ENCODE data around the gene SELENOK. TPM values are rescaled to one million over a fixed set of nuclear protein-coding genes. Genes with fewer than 3 reads are reported as not detected.
A peak's percentile ranks its signal among the peaks of the same experiment; 100 is the strongest.

Gene SELENOK
- total RNA-seq (10 to 100 TPM; 32.8 to 91.8 (median 44.4) TPM), total RNA-seq (27.2 to 215 (median 68.6) reads per million in 29 experiments)
- total RNA-seq (2013) = 67.4 TPM

DNA sequence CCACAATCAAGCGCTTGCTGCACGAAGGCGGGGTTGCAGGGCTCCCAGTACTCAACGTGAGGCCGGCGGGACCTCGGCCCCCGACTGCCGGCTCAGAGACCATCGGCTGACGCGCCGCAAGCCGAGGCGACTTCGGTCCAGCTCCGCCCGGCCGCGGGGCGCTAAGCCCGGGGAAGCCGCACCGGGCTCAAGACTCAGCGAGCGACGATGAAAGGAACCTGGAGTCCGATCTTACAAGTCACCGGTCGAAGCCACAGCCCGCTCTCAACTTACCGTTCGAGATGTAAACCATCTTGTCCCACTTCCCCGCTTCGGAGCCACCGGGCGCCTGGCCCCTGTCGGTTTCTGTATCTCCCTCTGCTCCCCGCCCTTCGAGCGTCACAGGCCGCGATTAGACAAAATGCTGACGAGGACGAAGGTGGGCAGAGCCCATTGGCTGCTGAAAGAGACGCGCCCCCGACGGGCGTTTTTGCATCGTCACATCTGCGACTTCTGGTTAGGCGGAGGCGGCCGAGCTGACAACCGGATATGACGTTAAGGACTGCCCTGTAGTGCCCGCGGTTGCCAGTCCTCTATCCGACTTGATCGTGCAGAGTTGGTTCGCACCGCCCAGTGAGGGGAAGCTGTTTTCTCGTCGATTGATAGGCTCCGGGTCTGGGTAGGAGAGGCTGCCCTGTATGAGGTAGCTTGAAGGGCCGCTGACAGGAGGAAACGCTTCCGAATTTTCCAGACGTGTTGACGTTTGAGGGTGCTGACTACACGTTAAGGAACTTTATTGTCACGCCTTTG is at the start of gene SELENOK:
TSS of gene SELENOK (minus strand) at position 363 of the 789 bp plus-strand sequence.
- under 1% methylated on average over 72 of the region's 73 CpGs for WGBS (ENCODE audit: insufficient coverage)

DNA sequence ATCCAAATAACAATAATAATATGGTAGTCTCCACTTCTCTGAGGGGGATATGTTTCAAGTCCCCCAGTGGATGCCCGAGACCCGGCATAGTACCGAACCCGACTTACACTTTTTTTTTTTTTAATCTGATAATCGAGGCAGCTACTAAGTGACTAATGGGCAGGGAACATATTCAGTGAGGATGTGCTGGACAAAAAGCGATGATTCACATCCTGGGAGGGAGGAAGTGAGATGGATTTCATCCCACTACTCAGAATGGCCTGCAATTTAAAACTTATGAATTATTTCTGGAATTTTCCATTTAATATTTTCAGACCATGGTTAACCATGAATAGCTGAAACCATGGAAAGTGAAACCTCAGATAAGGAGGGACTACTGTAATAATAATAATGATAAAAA is 49.5 kb upstream of the SELENOK start:
- ChIA-PET CTCF (no interaction called here), POLR2A (no interaction called here)
- no peak overlapping the region for H3K4me3 ChIP-seq (ENCODE audit: control insufficient read depth in 1 of 2, extremely low read depth in 1 of 2, low read length in 1 of 2)
- no peak overlapping the region for H3K4me3 Mint-ChIP-seq
- H3K36me3 Mint-ChIP-seq = no peaks in the 10 kb centered on the region
- H3K27me3 ChIP-seq (replicated peaks in 1 of 2; ENCODE audit: control insufficient read depth in 2 of 2, extremely low read depth in 1 of 2, insufficient read depth in 2 of 2, low read length in 1 of 2) = peaks cover 2 to 4% of the 10 kb centered on the region in 2 experiments
- no peaks in the 10 kb centered on the region for H3K36me3 ChIP-seq (ENCODE audit: control insufficient read depth in 2 of 2, extremely low read depth in 1 of 2, insufficient read depth in 1 of 2, low read length in 1 of 2)
- no peak overlapping the region for H3K27ac ChIP-seq (ENCODE audit: low read length)
- H3K9me3 ChIP-seq = no peaks in the 10 kb centered on the region
- H3K27ac Mint-ChIP-seq = no peak overlapping the region
- no peak for ATAC-seq (replicated peaks in 1 of 4)
- WGBS (ENCODE audit: insufficient coverage) = no CpG with 5 or more reads among the region's 6 CpGs
- no peaks in the 10 kb centered on the region for H3K4me1 ChIP-seq (ENCODE audit: control insufficient read depth in 1 of 2, extremely low read depth in 1 of 2, insufficient read depth in 2 of 2, low read length in 2 of 2)
- peaks cover 31 to 47% of the 10 kb centered on the region in 2 donors for H3K27me3 Mint-ChIP-seq
- DNase-seq = no peak
- H3K4me1 Mint-ChIP-seq = no peaks in the 10 kb centered on the region
- H3K9me3 Mint-ChIP-seq = peaks cover 4 to 10% (median 7%) of the 10 kb centered on the region in 3 donors

More for the DNA sequence above, at the start of gene SELENOK:
- ATAC-seq (replicated peaks in 1 of 4) (peak; percentile 93 to 98 (median 97)), DNase-seq (peak; percentile 86 to 99 (median 97))
- peaks cover 7 to 10% of the 10 kb centered on the region in 2 donors for H3K27me3 Mint-ChIP-seq
- peaks cover 52 to 64% (median 54%) of the 10 kb centered on the region in 3 donors for H3K4me1 Mint-ChIP-seq
- H3K9me3 Mint-ChIP-seq = peaks cover 0 to 7% (median 4%) of the 10 kb centered on the region in 3 donors
- H3K4me3 Mint-ChIP-seq = peak within 1 kb of the TSS; percentile 89 to 96 (median 96)
- ChIA-PET POLR2A (interaction anchor here in 1 of 2 donors (0.6 to 2.0 kb wide), 3 partner anchors 10 to 12 kb away, joined by 3 to 7 read pairs (median 5); no protein-coding TSS in a partner anchor), CTCF (interaction anchor here in 1 of 2 donors (0.6 to 2.6 kb wide), 2 partner anchors 11 to 76 kb away, joined by 3 to 14 read pairs; partner anchors contain the start of gene ACTR8)
- peaks cover 20 to 34% of the 10 kb centered on the region in 2 experiments for H3K4me1 ChIP-seq (ENCODE audit: control insufficient read depth in 1 of 2, extremely low read depth in 1 of 2, insufficient read depth in 2 of 2, low read length in 2 of 2)
- peak within 1 kb of the TSS; percentile 88 to 97 for H3K4me3 ChIP-seq (ENCODE audit: control insufficient read depth in 1 of 2, extremely low read depth in 1 of 2, low read length in 1 of 2)
- peaks cover 24% of the 10 kb centered on the region for H3K36me3 Mint-ChIP-seq
- H3K27ac Mint-ChIP-seq = peak within 1 kb of the TSS; percentile 97 to 99
- peak within 1 kb of the TSS; percentile 94 for H3K27ac ChIP-seq (ENCODE audit: low read length)
- peaks cover 0 to 2% of the 10 kb centered on the region in 2 donors for H3K36me3 ChIP-seq (ENCODE audit: control insufficient read depth in 2 of 2, extremely low read depth in 1 of 2, insufficient read depth in 1 of 2, low read length in 1 of 2)
- H3K9me3 ChIP-seq = no peaks in the 10 kb centered on the region
- H3K27me3 ChIP-seq (replicated peaks in 1 of 2; ENCODE audit: control insufficient read depth in 2 of 2, extremely low read depth in 1 of 2, insufficient read depth in 2 of 2, low read length in 1 of 2) = no peaks in the 10 kb centered on the region

- Mint-ChIP-seq H3K9me3 (peaks cover under 1 to 5% (median 2%) of the 10 kb centered on the region in 3 donors), H3K27ac (no peak overlapping the region), H3K36me3 (no peaks in the 10 kb centered on the region), H3K4me1 (no peaks in the 10 kb centered on the region), H3K27me3 (peaks cover 35 to 45% of the 10 kb centered on the region in 2 donors), H3K4me3 (no peak overlapping the region)
- no peak for DNase-seq
- Histone ChIP-seq H3K36me3 (ENCODE audit: control insufficient read depth in 2 of 2, extremely low read depth in 1 of 2, insufficient read depth in 1 of 2, low read length in 1 of 2) (no peaks in the 10 kb centered on the region), H3K27ac (ENCODE audit: low read length) (no peak overlapping the region), H3K4me3 (ENCODE audit: control insufficient read depth in 1 of 2, extremely low read depth in 1 of 2, low read length in 1 of 2) (no peak overlapping the region), H3K9me3 (no peaks in the 10 kb centered on the region), H3K4me1 (ENCODE audit: control insufficient read depth in 1 of 2, extremely low read depth in 1 of 2, insufficient read depth in 2 of 2, low read length in 2 of 2) (no peaks in the 10 kb centered on the region), H3K27me3 (replicated peaks in 1 of 2; ENCODE audit: control insufficient read depth in 2 of 2, extremely low read depth in 1 of 2, insufficient read depth in 2 of 2, low read length in 1 of 2) (peaks cover 2 to 4% of the 10 kb centered on the region in 2 experiments)
- 75% methylated on average over 1 of the region's 1 CpG for WGBS (ENCODE audit: insufficient coverage)
- no peak for ATAC-seq (replicated peaks in 1 of 4)
- POLR2A ChIA-PET = no interaction called here
- CTCF ChIA-PET = no interaction called here
Observed at GRCh38 chr3:53940623-53941022, 49.0 kb upstream of the SELENOK start.

DNA sequence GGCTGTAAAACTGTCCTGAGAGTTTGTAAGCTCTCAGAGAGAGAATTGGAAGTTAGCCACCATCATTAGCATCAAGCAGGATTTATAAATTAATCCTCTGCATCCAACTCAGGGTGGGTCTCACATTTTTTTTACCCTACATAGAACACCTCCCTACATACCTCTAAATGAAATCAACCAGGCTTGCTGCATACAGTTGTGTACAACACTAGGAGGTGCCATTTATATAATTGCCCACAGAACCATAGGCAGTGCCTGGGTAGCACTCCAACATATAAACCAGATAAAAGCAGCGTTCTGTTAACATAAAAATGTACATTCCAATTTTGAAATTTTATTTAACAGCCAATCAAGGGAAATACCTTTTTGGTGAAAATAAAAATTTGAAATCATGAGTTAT is 48.2 kb upstream of the SELENOK start:
- no peak overlapping the region for H3K4me3 ChIP-seq (ENCODE audit: control insufficient read depth in 1 of 2, extremely low read depth in 1 of 2, low read length in 1 of 2)
- Mint-ChIP-seq H3K27ac (no peak overlapping the region), H3K9me3 (peaks cover 5% of the 10 kb centered on the region in 3 donors), H3K4me1 (no peaks in the 10 kb centered on the region), H3K4me3 (no peak overlapping the region), H3K27me3 (peaks cover 43 to 49% of the 10 kb centered on the region in 2 donors), H3K36me3 (no peaks in the 10 kb centered on the region)
- H3K9me3 ChIP-seq = no peaks in the 10 kb centered on the region
- no peak for DNase-seq
- H3K27ac ChIP-seq (ENCODE audit: low read length) = no peak overlapping the region
- CTCF ChIA-PET = no interaction called here
- WGBS (ENCODE audit: insufficient coverage) = no CpG with 5 or more reads among the region's 1 CpG
- no peaks in the 10 kb centered on the region for H3K4me1 ChIP-seq (ENCODE audit: control insufficient read depth in 1 of 2, extremely low read depth in 1 of 2, insufficient read depth in 2 of 2, low read length in 2 of 2)
- ATAC-seq (replicated peaks in 1 of 4) = no peak
- POLR2A ChIA-PET = no interaction called here
- H3K27me3 ChIP-seq (replicated peaks in 1 of 2; ENCODE audit: control insufficient read depth in 2 of 2, extremely low read depth in 1 of 2, insufficient read depth in 2 of 2, low read length in 1 of 2) = peaks cover 2 to 4% of the 10 kb centered on the region in 2 experiments
- H3K36me3 ChIP-seq (ENCODE audit: control insufficient read depth in 2 of 2, extremely low read depth in 1 of 2, insufficient read depth in 1 of 2, low read length in 1 of 2) = no peaks in the 10 kb centered on the region

DNA sequence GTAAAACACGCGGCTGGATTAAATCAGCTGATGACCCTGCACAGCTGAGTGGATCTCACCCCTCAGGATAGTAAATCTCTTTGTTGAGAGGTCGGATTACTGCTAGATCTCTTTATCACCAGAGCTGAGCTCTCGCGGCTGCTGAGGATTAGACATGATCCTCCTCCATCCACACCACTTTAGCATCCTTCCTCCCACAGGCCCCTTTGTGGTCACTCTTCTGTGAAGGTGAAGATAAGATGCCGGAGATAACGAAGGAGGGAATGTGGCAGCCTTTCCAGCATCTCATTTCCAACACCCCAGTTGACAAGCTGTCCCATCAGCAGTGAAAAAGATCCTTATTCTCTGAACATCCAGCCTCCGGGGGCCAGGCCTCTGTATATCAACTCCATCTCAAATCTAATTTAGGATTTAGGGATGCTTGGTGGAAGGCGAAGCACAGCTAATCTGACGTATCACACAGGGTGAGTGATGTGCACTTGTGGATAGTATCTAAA is 47.5 kb upstream of the SELENOK start:
- Histone ChIP-seq H3K36me3 (ENCODE audit: control insufficient read depth in 2 of 2, extremely low read depth in 1 of 2, insufficient read depth in 1 of 2, low read length in 1 of 2) (no peaks in the 10 kb centered on the region), H3K4me3 (ENCODE audit: control insufficient read depth in 1 of 2, extremely low read depth in 1 of 2, low read length in 1 of 2) (no peak overlapping the region), H3K27me3 (replicated peaks in 1 of 2; ENCODE audit: control insufficient read depth in 2 of 2, extremely low read depth in 1 of 2, insufficient read depth in 2 of 2, low read length in 1 of 2) (peaks cover 2 to 4% of the 10 kb centered on the region in 2 experiments), H3K27ac (ENCODE audit: low read length) (no peak overlapping the region), H3K4me1 (ENCODE audit: control insufficient read depth in 1 of 2, extremely low read depth in 1 of 2, insufficient read depth in 2 of 2, low read length in 2 of 2) (no peaks in the 10 kb centered on the region), H3K9me3 (no peaks in the 10 kb centered on the region)
- Mint-ChIP-seq H3K27ac (no peak overlapping the region), H3K4me1 (no peaks in the 10 kb centered on the region), H3K36me3 (no peaks in the 10 kb centered on the region), H3K4me3 (no peak overlapping the region), H3K27me3 (peaks cover 48 to 49% of the 10 kb centered on the region in 2 donors), H3K9me3 (peaks cover 5% of the 10 kb centered on the region in 3 donors)
- POLR2A ChIA-PET = no interaction called here
- ATAC-seq (replicated peaks in 1 of 4) (no peak), DNase-seq (no peak)
- no CpG with 5 or more reads among the region's 10 CpGs for WGBS (ENCODE audit: insufficient coverage)
- CTCF ChIA-PET = interaction anchor here (0.6 to 1.2 kb wide), 2 partner anchors 89 to 435 kb away, joined by 4 read pairs; no protein-coding TSS in a partner anchor

- peak in 2 of 4 experiments; percentile 51 to 57 for ATAC-seq (replicated peaks in 1 of 4)
- Histone ChIP-seq H3K27me3 (replicated peaks in 1 of 2; ENCODE audit: control insufficient read depth in 2 of 2, extremely low read depth in 1 of 2, insufficient read depth in 2 of 2, low read length in 1 of 2) (peaks cover 0 to 4% of the 10 kb centered on the region in 2 experiments), H3K4me3 (ENCODE audit: control insufficient read depth in 1 of 2, extremely low read depth in 1 of 2, low read length in 1 of 2) (no peak overlapping the region), H3K36me3 (ENCODE audit: control insufficient read depth in 2 of 2, extremely low read depth in 1 of 2, insufficient read depth in 1 of 2, low read length in 1 of 2) (no peaks in the 10 kb centered on the region), H3K4me1 (ENCODE audit: control insufficient read depth in 1 of 2, extremely low read depth in 1 of 2, insufficient read depth in 2 of 2, low read length in 2 of 2) (no peaks in the 10 kb centered on the region), H3K27ac (ENCODE audit: low read length) (no peak overlapping the region), H3K9me3 (no peaks in the 10 kb centered on the region)
- ChIA-PET POLR2A (no interaction called here), CTCF (interaction anchor here (0.6 to 1.2 kb wide), 2 partner anchors 89 to 436 kb away, joined by 4 read pairs; no protein-coding TSS in a partner anchor)
- no peak overlapping the region for H3K27ac Mint-ChIP-seq
- peaks cover 48 to 51% of the 10 kb centered on the region in 2 donors for H3K27me3 Mint-ChIP-seq
- peaks cover 5% of the 10 kb centered on the region in 3 donors for H3K9me3 Mint-ChIP-seq
- H3K36me3 Mint-ChIP-seq = no peaks in the 10 kb centered on the region
- WGBS (ENCODE audit: insufficient coverage) = no CpG with 5 or more reads among the region's 2 CpGs
- no peaks in the 10 kb centered on the region for H3K4me1 Mint-ChIP-seq
- peak in 19 of 35 experiments; percentile 1 to 54 (median 10) for DNase-seq
- no peak overlapping the region for H3K4me3 Mint-ChIP-seq
Observed at GRCh38 chr3:53938645-53939044, 47.0 kb upstream of the SELENOK start.

Measured in T-cell (primary cell).